ENCODE results near the gene TMPRSS15.
"Not testable (repeated sequence)": the region's sequence is repeated elsewhere in the genome, so short reads cannot be mapped to it uniquely, and the experiment has no call there.

The TMPRSS15 gene

GRCh38 chr21:18384771-18385170, 18.8 kb downstream of the TMPRSS15 start:
- DNase-seq (ENCODE audit: low read depth, low spot score), result peak; percentile 37

GRCh38 chr21:18382934-18383619, 20.5 kb downstream of the TMPRSS15 start:
- H3K4me3 ChIP-seq (ENCODE audit: low read depth, low read length); in situ Hi-C loops (cut with HindIII; ENCODE audit: low sequenced_read_pairs): not testable (repeated sequence)
- DNase-seq (ENCODE audit: low read depth, low spot score), result peak; percentile 22

More at GRCh38 chr21:18384771-18385170, 18.8 kb downstream of the TMPRSS15 start:
- in situ Hi-C loops (cut with HindIII; ENCODE audit: low sequenced_read_pairs), result no loop called here
- H3K4me3 ChIP-seq (ENCODE audit: low read depth, low read length), result no peak overlapping the region
- TF ChIP-seq CTCF (IDR thresholded peaks at IDR 0.05; ENCODE audit: low read depth, low read length), result peak; percentile 69

- in situ Hi-C loops (cut with HindIII; ENCODE audit: low sequenced_read_pairs), result no loop called here
- DNase-seq (ENCODE audit: low read depth, low spot score), result no peak
- no peak overlapping the region for H3K4me3 ChIP-seq (ENCODE audit: low read depth, low read length)
- no peak for TF ChIP-seq CTCF (IDR thresholded peaks at IDR 0.05; ENCODE audit: low read depth, low read length)
Observed at GRCh38 chr21:18382141-18382540, 21.4 kb downstream of the TMPRSS15 start.

- no peak for DNase-seq (ENCODE audit: low read depth, low spot score)
- TF ChIP-seq CTCF (IDR thresholded peaks at IDR 0.05; ENCODE audit: low read depth, low read length), result no peak
- no peak overlapping the region for H3K4me3 ChIP-seq (ENCODE audit: low read depth, low read length)
- in situ Hi-C loops (cut with HindIII; ENCODE audit: low sequenced_read_pairs), result no loop called here
Observed at GRCh38 chr21:18373606-18374005, 30.0 kb downstream of the TMPRSS15 start.

GRCh38 chr21:18370301-18370700, 33.3 kb downstream of the TMPRSS15 start:
- no peak overlapping the region for H3K4me3 ChIP-seq (ENCODE audit: low read depth, low read length)
- in situ Hi-C loops (cut with HindIII; ENCODE audit: low sequenced_read_pairs), result no loop called here
- no peak for TF ChIP-seq CTCF (IDR thresholded peaks at IDR 0.05; ENCODE audit: low read depth, low read length)

GRCh38 chr21:18369115-18369514, 34.5 kb downstream of the TMPRSS15 start:
- no peak overlapping the region for H3K4me3 ChIP-seq (ENCODE audit: low read depth, low read length)
- in situ Hi-C loops (cut with HindIII; ENCODE audit: low sequenced_read_pairs), result no loop called here
- peak; percentile 48 for TF ChIP-seq CTCF (IDR thresholded peaks at IDR 0.05; ENCODE audit: low read depth, low read length)
- peak; percentile 39 for DNase-seq (ENCODE audit: low read depth, low spot score)

More at GRCh38 chr21:18370301-18370700, 33.3 kb downstream of the TMPRSS15 start:
- DNase-seq (ENCODE audit: low read depth, low spot score), result no peak

DNA sequence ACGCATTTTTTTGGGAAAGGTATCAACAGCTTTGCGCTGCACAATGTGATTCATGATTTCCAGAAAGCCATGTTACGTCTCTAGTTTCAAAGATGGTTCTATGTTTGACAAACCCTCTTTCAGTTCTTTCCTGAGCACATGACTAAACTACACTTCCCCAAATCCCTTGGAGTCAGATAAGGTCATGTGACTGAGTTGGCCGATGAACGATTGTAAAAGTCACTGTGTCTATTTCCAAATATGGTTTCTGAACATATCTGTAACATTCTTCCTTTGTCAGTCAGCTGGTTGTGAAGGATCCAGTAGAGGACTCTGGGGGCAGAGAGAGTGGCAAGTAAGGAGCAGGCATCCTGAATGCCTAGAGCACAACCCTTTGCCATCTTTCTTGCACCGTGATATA, 35.4 kb downstream of the TMPRSS15 start:
- no peak for DNase-seq (ENCODE audit: low read depth, low spot score)
- no peak overlapping the region for H3K4me3 ChIP-seq (ENCODE audit: low read depth, low read length)
- in situ Hi-C loops (cut with HindIII; ENCODE audit: low sequenced_read_pairs), result no loop called here
- TF ChIP-seq CTCF (IDR thresholded peaks at IDR 0.05; ENCODE audit: low read depth, low read length), result no peak
